Tibial artery (tissue), 4 donors: ENCODE data around the gene C9orf153.

Experiments used
- DNase-seq, 2 donors: peaks; one replicate each; pipeline ENCODE4 v3.0.0-alpha.2; 2019
- H3K27ac ChIP-seq, 2 donors: fragments of 200-600 bp; sonication (generic) in 1 of 2; 1 replicate in 1 of 2; 2 replicates in 1 of 2; pipeline ENCODE4 v1.5.1; 2018 to 2019; ENCODE audit warnings: mild to moderate bottlenecking in 1 of 2
- H3K27me3 ChIP-seq, 2 donors: fragments of 200-600 bp; sonication (generic) in 1 of 2; one replicate each; pipeline versions ENCODE4 v1.5.1 to v1.6.0; 2016 to 2019
- H3K36me3 ChIP-seq, 3 donors: fragments of 200-600 bp; sonication (generic) in 2 of 3; one replicate each; pipeline ENCODE4 v1.5.1; 2016 to 2019; ENCODE audit warnings: mild to moderate bottlenecking in 2 of 3
- H3K4me1 ChIP-seq, 4 donors: fragments of 200-600 bp; sonication (generic) in 2 of 4; 1 replicate in 3 of 4; 2 replicates in 1 of 4; pipeline ENCODE4 v1.5.1; 2016 to 2019
- H3K4me3 ChIP-seq, 2 donors: fragments of 200-600 bp; sonication (generic) in 1 of 2; 1 replicate in 1 of 2; 2 replicates in 1 of 2; pipeline ENCODE4 v1.5.1; 2018 to 2019; ENCODE audit warnings: mild to moderate bottlenecking in 2 of 2
- H3K9me3 ChIP-seq, 3 donors: fragments of 200-600 bp; sonication (generic) in 1 of 3; one replicate each; pipeline ENCODE4 v1.5.1; 2016 to 2019
- CTCF ChIP-seq, 2 experiments: fragments of 200-600 bp in 1 of 2; fragments of 450-650 bp in 1 of 2; IDR thresholded peaks; one replicate each; pipeline ENCODE4 v1.5.1; 2017 to 2019; ENCODE audit warnings: antibody characterized with exemption in 2 of 2, mild to moderate bottlenecking in 1 of 2, moderate library complexity in 1 of 2
- intact Hi-C: fragments of 100-400 bp; cut with DNase I; formaldehyde crosslinking; loops from one replicate; pipeline ENCODE4 v1.15.0; 2023; ENCODE audit warnings: low total_unique reads

Gene C9orf153

DNA sequence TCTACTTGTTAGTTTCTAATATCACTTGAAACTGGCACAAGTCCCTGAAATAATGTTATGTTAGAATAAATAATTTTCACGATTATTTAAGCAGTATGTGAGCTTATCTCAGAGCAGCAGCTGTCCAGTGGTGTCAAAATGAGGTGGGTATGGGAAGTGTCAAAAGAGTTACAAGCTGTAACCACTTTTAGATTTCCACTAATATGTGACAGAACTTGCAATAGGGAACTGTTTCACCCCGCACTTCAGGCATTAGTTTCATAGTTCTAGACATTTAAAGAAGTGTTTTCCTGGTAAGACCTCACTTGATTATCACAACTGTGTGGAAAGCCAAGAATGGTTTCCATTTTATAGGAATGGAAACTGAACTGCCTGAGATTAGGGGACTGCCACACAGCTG, 25.8 kb upstream of the C9orf153 start:
- Histone ChIP-seq H3K4me3 (no peak overlapping the region), H3K27ac (no peak overlapping the region), H3K27me3 (no peaks in the 10 kb centered on the region), H3K9me3 (no peaks in the 10 kb centered on the region), H3K36me3 (peaks cover 4 to 16% (median 7%) of the 10 kb centered on the region in 3 donors), H3K4me1 (peaks cover 0 to 20% (median 15%) of the 10 kb centered on the region in 4 donors)
- TF ChIP-seq CTCF (IDR thresholded peaks at IDR 0.05) = no peak
- intact Hi-C loops = loop anchor here (10.0 kb wide), 1 partner anchor 340 kb away; the partner anchor contains the start of gene NAA35
- no peak for DNase-seq

GRCh38 chr9:86282979-86283535, 23.6 kb upstream of the C9orf153 start:
- peaks cover 0 to 9% (median 3%) of the 10 kb centered on the region in 3 donors for H3K36me3 ChIP-seq
- peak in 1 of 2 donors; percentile 73 for DNase-seq
- TF ChIP-seq CTCF (IDR thresholded peaks at IDR 0.05) = no peak
- no peaks in the 10 kb centered on the region for H3K27me3 ChIP-seq
- peaks cover 0 to 33% (median 23%) of the 10 kb centered on the region in 4 donors for H3K4me1 ChIP-seq
- peak overlapping the region; percentile 81 to 85 for H3K4me3 ChIP-seq
- H3K27ac ChIP-seq = peak overlapping the region; percentile 95 to 96
- intact Hi-C loops = loop anchor here (5.0 to 10.0 kb wide), 2 partner anchors 69 to 338 kb away; partner anchors contain the start of genes NAA35 and TUT7
- H3K9me3 ChIP-seq = no peaks in the 10 kb centered on the region

DNA sequence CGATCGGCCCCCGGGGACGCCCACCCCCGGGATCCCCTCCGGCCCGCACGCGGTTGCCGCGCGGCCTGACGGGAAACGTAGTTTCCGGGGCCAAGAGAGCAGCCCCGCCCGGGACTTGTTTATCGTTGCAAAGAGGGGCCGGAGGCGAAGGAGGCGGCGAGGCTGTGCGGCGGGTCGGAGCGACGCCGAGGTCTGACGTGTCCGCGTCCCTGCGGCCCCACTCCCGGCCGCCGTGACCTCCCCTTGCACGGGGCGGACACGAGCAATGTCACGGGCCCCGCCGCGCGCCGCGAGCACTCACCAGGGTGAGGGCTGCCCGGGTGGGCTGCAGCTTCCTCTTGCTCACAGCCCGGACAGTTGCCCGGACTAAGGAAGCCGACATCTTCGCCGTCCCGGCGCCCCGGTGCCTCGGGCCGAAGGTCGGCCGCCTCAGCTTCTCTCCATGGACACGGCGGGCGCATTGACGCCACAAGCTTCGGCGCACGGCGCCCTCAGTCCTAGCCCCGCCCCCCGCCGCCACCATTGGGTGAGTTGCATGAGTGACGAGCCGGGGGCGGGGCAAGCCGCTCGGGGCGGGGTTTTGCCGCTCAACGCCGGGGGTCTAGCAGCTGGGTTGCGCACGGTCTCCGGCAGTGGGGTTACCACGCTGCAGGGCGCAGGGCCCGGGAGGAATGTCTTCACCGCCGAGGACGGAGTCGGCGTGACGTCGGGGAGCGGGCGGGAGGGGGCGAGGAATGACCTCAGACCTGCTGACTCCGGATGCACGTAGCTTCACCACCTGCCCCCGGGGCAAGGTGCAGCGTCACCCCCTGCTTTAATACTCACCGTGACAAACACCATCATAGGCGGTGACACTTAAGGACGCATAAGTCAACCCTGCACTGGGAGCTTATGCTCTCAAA, 22.9 kb upstream of the C9orf153 start, which contains the start of gene ISCA1:
Gene ISCA1, minus strand, starts transcription at position 462 of the 902 bp plus-strand sequence. Its CDS starts 80 bp downstream, at position 382.
- peaks cover 0 to 4% (median 0%) of the 10 kb centered on the region in 3 donors for H3K36me3 ChIP-seq
- intact Hi-C loops = loop anchor here (5.0 to 10.0 kb wide), 2 partner anchors 70 to 338 kb away; partner anchors contain the start of genes NAA35 and TUT7
- DNase-seq = peak; percentile 98
- TF ChIP-seq CTCF (IDR thresholded peaks at IDR 0.05) = no peak
- no peaks in the 10 kb centered on the region for H3K9me3 ChIP-seq
- H3K4me3 ChIP-seq = peak within 1 kb of the TSS; percentile 81 to 85
- no peaks in the 10 kb centered on the region for H3K27me3 ChIP-seq
- peak within 1 kb of the TSS; percentile 95 to 96 for H3K27ac ChIP-seq
- H3K4me1 ChIP-seq = peaks cover 0 to 36% (median 23%) of the 10 kb centered on the region in 4 donors

GRCh38 chr9:86281593-86282076, 22.2 kb upstream of the C9orf153 start:
- intact Hi-C loops = loop anchor here (5.0 to 10.0 kb wide), 2 partner anchors 71 to 337 kb away; partner anchors contain the start of genes NAA35 and TUT7
- no peak for DNase-seq
- no peak for TF ChIP-seq CTCF (IDR thresholded peaks at IDR 0.05)
- peak overlapping the region; percentile 81 to 85 for H3K4me3 ChIP-seq
- no peaks in the 10 kb centered on the region for H3K36me3 ChIP-seq
- H3K27ac ChIP-seq = peak overlapping the region; percentile 95 to 96
- H3K9me3 ChIP-seq = no peaks in the 10 kb centered on the region
- peaks cover 0 to 36% (median 23%) of the 10 kb centered on the region in 4 donors for H3K4me1 ChIP-seq
- no peaks in the 10 kb centered on the region for H3K27me3 ChIP-seq

- H3K36me3 ChIP-seq = no peaks in the 10 kb centered on the region
- H3K4me1 ChIP-seq = peaks cover 0 to 41% (median 23%) of the 10 kb centered on the region in 4 donors
- intact Hi-C loops = loop anchor here (5.0 to 10.0 kb wide), 2 partner anchors 72 to 336 kb away; partner anchors contain the start of genes NAA35 and TUT7
- no peak for TF ChIP-seq CTCF (IDR thresholded peaks at IDR 0.05)
- H3K27ac ChIP-seq = no peak overlapping the region
- peak overlapping the region in 1 of 2 donors; percentile 81 for H3K4me3 ChIP-seq
- no peak for DNase-seq
- no peaks in the 10 kb centered on the region for H3K9me3 ChIP-seq
- H3K27me3 ChIP-seq = no peaks in the 10 kb centered on the region
Observed at GRCh38 chr9:86280580-86280979, 21.1 kb upstream of the C9orf153 start.
